Right ventricle myocardium superior (tissue), 1 donor: ENCODE data around the gene MFAP5. TPM values are rescaled to one million over a fixed set of nuclear protein-coding genes. Genes with fewer than 3 reads are reported as not detected.
"Not testable (repeated sequence)": the region's sequence is repeated elsewhere in the genome, so short reads cannot be mapped to it uniquely, and the experiment has no call there.

ENCODE experiments used
- ATAC-seq: fragments of 200-7000 bp; cut with Tn5 transposase; one replicate; pipeline ENCODE4 v1.9.1; 2020; ENCODE audit warnings: mild to moderate bottlenecking; ENCODE audit not compliant: poor library complexity
- DNase-seq: peaks from one replicate; pipeline ENCODE4 v3.0.0-alpha.2; 2020
- intact Hi-C: fragments of 100-400 bp; cut with DNase I; formaldehyde crosslinking; loops from one replicate; pipeline ENCODE4 v1.11.2; 2022
- total RNA-seq: library from RNA; stranded (reverse); fragmentation: NEBNext Ultra II Directional; extraction: Animal tissue kit (Norgen Biotek cat#: 25700); gene quantifications from one replicate; pipeline ENCODE4 v1.2.1, GENCODE V29; 2021
- donor health status: DM: no; HTN: yes; CAD: no; lungs with severe emphysema.

MFAP5 gene
- total RNA-seq, 1 donor from 2014 or later = 45.9 TPM

- no peak for DNase-seq
- no peak for ATAC-seq
- intact Hi-C loops = no loop called here
These were observed 25.0 kb downstream of the MFAP5 start for GRCh38 chr12:8637666-8638065.

- intact Hi-C loops = no loop called here
- no peak for DNase-seq
- ATAC-seq = no peak
These were observed 25.4 kb downstream of the MFAP5 start for GRCh38 chr12:8637244-8637643.

DNA sequence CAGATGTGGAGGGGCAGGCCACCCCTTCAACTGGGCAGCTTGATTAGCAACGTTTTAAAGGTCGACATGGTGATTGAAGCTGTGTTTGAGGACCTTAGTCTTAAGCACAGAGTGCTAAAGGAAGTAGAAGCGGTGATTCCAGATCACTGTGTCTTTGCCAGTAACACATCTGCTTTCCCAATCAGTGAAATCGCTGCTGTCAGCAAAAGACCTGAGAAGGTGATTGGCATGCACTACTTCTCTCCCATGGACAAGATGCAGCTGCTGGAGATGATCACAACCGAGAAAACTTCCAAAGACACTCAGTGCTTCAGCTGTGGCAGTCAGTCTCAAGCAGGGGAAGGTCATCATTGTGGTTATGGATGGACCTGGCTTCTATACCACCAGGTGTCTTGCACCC lies 26.0 kb downstream of the MFAP5 start:
- no peak for ATAC-seq
- no peak for DNase-seq
- intact Hi-C loops = no loop called here

- DNase-seq, ATAC-seq, intact Hi-C loops: not testable (repeated sequence)
These were observed 26.6 kb downstream of the MFAP5 start for GRCh38 chr12:8636007-8636346.

DNA sequence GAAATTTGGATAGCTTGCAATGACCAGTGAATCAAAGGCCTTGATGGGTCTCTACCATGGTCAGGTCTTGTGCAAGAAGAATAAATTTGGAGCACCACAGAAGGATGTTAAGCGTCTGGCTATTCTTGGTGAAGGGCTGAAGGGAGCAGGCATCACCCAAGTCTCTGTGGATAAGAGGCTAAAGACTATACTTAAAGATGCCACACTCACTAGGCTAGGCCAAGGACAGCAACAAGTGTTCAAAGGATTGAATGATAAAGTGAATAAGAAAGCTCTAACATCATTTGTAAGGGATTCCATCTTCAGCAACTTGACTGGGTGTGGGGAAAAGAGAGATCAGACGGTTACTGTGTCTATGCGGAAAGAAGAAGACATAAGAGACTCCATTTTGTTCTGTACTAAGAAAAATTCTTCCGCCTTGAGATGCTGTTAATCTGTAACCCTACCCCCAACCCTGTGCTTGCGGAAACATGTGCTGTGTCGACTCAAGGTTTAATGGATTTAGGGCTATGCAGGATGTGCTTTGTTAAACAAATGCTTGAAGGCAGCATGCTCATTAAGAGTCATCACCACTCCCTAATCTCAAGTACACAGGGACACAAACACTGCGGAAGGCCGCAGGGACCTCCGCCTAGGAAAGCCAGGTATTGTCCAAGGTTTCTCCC lies 27.2 kb downstream of the MFAP5 start:
- ATAC-seq, DNase-seq, intact Hi-C loops: not testable (repeated sequence)

DNA sequence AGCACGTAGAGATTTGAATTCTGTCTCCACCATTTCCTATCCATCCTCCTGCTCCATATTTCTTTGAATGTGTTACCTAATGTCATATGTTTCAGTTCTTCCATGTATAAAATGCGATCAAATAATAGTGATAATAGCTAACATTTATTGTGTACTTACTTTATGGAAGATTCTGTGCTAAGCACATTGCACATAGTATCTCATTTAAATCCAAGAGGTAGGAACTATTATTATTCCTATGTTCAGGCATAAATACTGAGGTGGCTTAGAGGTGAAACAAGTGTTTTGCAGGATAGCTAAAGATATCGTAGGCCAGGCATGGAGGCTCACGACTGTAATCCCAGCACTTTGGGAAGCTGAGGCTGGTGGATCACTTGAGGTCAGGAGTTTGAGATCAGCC lies 32.5 kb downstream of the MFAP5 start:
- intact Hi-C loops = no loop called here
- DNase-seq (no peak), ATAC-seq (no peak)

DNA sequence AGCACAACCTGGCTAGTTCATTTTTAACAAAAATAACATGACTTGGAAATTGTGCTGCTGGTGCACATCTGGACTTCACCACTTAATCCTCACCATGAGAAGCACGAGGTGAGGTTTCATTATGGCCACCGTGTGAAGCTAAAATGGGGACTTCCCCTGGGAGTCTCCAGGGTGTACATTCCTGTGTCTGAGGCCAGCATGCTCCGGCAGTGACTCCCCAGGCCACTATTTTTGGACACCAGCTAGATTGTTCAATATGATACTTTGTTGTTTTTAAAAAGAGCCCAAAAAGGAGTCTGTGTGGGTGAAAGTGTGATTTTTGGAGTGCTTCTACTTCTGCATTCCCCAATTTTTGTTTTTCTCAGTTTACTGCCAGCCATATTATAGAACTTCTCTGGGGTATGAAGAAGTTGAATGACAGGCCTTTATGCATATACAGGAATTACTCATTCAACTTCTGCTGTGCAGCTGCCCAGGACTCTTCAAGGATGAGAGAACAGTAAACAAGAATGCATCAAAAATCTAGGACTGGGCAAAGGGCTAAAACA lies 33.1 kb downstream of the MFAP5 start:
- DNase-seq (no peak), ATAC-seq (no peak)
- intact Hi-C loops = no loop called here

DNA sequence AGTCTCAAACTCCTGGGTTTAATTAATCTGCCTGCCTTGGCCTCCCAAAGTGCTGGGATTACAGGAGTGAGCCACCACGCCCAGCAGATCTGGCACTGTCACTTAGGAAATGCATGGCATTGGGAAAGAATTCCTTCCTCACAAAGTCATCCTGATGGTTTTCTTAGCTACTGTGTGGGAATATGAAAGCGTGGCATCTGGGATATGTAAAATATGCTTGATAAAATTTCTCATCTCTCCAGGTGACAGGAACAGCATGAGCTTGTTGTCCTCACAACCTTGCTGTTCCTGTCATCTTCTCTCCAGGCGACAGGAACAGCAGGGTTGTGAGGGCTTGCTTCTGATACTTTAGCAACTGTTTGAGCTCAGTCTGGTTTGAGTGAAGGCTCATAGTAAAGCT lies 33.9 kb downstream of the MFAP5 start:
- no peak for DNase-seq
- intact Hi-C loops = no loop called here
- ATAC-seq = no peak

DNA sequence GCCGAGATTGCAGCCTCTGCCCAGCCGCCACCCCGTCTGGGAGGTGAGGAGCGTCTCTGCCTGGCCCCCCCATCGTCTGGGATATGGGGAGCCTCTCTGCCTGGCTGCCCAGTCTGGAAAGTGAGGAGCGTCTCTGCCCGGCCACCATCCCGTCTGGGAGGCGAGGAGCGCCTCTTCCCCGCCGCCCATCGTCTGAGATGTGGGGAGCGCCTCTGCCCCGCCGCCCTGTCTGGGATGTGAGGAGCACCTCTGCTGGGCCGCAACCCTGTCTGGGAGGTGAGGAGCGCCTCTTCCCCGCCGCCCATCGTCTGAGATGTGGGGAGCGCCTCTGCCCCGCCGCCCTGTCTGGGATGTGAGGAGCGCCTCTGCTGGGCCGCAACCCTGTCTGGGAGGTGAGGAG lies 37.9 kb downstream of the MFAP5 start:
- ATAC-seq, DNase-seq, intact Hi-C loops: not testable (repeated sequence)

DNA sequence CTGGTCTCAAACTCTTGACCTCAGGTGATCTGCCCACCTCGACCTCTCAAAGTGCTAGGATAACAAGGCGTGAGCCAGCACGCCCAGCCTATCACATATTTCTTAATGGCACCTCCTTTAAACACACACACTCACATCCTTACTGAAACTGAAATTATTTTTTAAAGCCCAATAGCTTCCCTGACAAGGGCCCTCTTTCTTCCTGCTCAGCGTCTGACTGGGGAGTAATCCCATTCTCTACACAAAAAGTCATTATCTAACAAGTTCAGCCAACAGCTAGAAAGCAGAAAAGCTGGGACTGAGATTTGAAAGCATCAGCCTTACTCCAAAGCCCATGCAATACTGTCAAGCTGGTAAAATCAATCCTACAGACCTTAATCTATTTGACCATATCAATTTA lies 40.0 kb downstream of the MFAP5 start:
- intact Hi-C loops = no loop called here
- no peak for ATAC-seq

GRCh38 chr12:8615206-8615605 lies 47.4 kb downstream of the MFAP5 start:
- DNase-seq (no peak), ATAC-seq (no peak)
- intact Hi-C loops = no loop called here

More for the DNA sequence above, 40.0 kb downstream of the MFAP5 start:
- no peak for DNase-seq

GRCh38 chr12:8613881-8614280 lies 48.7 kb downstream of the MFAP5 start:
- intact Hi-C loops, ATAC-seq, DNase-seq: not testable (repeated sequence)

- intact Hi-C loops = no loop called here
- ATAC-seq = no peak
These were observed 50.0 kb downstream of the MFAP5 start, which contains the start of gene AICDA for GRCh38 chr12:8612629-8613028. AICDA (minus strand) TSS chr12:8612859; CDS start chr12:8612767, 92 bp downstream.

DNA sequence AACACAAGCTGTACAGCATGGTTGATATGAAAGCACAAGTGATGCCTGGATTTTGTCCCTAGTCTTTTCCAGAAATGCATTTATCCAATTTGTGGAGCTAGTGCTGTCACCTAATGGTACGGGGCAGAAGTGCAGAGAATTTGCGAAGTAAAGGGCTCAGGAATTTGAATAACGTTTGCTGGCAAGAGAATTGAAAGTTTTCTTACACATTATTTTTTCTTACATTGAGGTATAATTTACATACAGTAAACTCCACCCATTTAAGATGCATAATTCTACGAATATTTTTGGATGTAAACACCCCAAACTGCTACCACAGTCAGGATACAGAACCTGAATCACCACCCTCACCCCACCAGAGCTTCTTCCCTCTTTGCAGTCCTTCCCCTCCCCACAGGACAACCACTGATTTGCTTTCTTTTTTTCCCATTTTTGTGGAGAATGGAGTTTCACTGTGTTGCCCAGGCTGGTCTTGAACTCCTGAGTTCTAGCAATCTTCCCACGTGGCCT lies 53.5 kb downstream of the MFAP5 start:
- ATAC-seq (peak; percentile 56), DNase-seq (no peak)
- intact Hi-C loops = no loop called here

More at GRCh38 chr12:8612629-8613028, 50.0 kb downstream of the MFAP5 start, which contains the start of gene AICDA:
- DNase-seq = no peak

DNA sequence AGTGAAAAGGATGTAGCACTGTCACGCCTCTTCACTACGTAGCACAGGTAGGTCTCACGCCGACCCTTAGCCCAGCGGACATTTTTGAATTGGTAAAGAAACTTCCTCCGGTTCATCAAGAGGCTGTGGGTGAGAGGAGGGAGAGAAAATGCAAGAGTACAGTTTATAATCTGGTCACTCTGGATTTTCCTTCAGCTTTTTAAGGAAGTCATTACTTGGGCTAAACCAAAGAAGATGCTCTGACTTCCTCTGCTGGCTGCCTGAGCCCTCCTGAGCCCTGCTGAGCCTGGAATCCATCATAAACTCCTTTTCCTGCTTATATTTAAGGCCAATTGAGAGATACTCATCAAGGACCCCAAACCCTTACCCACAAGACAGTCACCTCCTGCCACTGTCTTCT lies 55.7 kb downstream of the MFAP5 start:
- DNase-seq = no peak
- intact Hi-C loops = no loop called here
- ATAC-seq = no peak

GRCh38 chr12:8605057-8605456 lies 57.6 kb downstream of the MFAP5 start:
- ATAC-seq (no peak), DNase-seq (no peak)
- intact Hi-C loops = no loop called here

- no peak for ATAC-seq
- intact Hi-C loops = no loop called here
- DNase-seq = no peak
These were observed 58.8 kb downstream of the MFAP5 start for GRCh38 chr12:8603856-8604255.

- no peak for ATAC-seq
- no peak for DNase-seq
- intact Hi-C loops = no loop called here
These were observed 59.3 kb downstream of the MFAP5 start for GRCh38 chr12:8603286-8603685.

- intact Hi-C loops = no loop called here
- ATAC-seq (no peak), DNase-seq (no peak)
These were observed 66.1 kb downstream of the MFAP5 start for GRCh38 chr12:8596561-8596960.
